ENCODE measurements around the gene CACNB2.

The CACNB2 gene

GRCh38 chr10:18527687-18528086 is 387.5 kb downstream of the CACNB2 start:
- TF ChIP-seq GATA2 (IDR thresholded peaks at IDR 0.05; ENCODE audit: low read depth, low read length) (no peak), GATA3 (IDR thresholded peaks at IDR 0.05; ENCODE audit: low read depth, low read length) (no peak)

GRCh38 chr10:18528292-18528691 is 388.1 kb downstream of the CACNB2 start:
- TF ChIP-seq GATA3 (IDR thresholded peaks at IDR 0.05; ENCODE audit: low read depth, low read length) = no peak
- no peak for TF ChIP-seq GATA2 (IDR thresholded peaks at IDR 0.05; ENCODE audit: low read depth, low read length)

- TF ChIP-seq GATA2 (IDR thresholded peaks at IDR 0.05; ENCODE audit: low read depth, low read length) (no peak), GATA3 (IDR thresholded peaks at IDR 0.05; ENCODE audit: low read depth, low read length) (no peak)
Measured at GRCh38 chr10:18532881-18533535, 392.8 kb downstream of the CACNB2 start.

- no peak for TF ChIP-seq GATA2 (IDR thresholded peaks at IDR 0.05; ENCODE audit: low read depth, low read length)
- TF ChIP-seq GATA3 (IDR thresholded peaks at IDR 0.05; ENCODE audit: low read depth, low read length) = no peak
Measured at GRCh38 chr10:18533896-18534295, 393.7 kb downstream of the CACNB2 start.

- TF ChIP-seq GATA2 (IDR thresholded peaks at IDR 0.05; ENCODE audit: low read depth, low read length) (no peak), GATA3 (IDR thresholded peaks at IDR 0.05; ENCODE audit: low read depth, low read length) (no peak)
Measured at GRCh38 chr10:18539335-18539734, 399.1 kb downstream of the CACNB2 start.

- no peak for TF ChIP-seq GATA3 (IDR thresholded peaks at IDR 0.05; ENCODE audit: low read depth, low read length)
- TF ChIP-seq GATA2 (IDR thresholded peaks at IDR 0.05; ENCODE audit: low read depth, low read length) = no peak
Measured at GRCh38 chr10:18540195-18540594, 400.0 kb downstream of the CACNB2 start.

- TF ChIP-seq GATA3 (IDR thresholded peaks at IDR 0.05; ENCODE audit: low read depth, low read length) (no peak), GATA2 (IDR thresholded peaks at IDR 0.05; ENCODE audit: low read depth, low read length) (no peak)
Measured at GRCh38 chr10:18542832-18543231, 402.6 kb downstream of the CACNB2 start.

GRCh38 chr10:18545621-18546305 is 405.5 kb downstream of the CACNB2 start:
- TF ChIP-seq GATA2 (IDR thresholded peaks at IDR 0.05; ENCODE audit: low read depth, low read length) (no peak), GATA3 (IDR thresholded peaks at IDR 0.05; ENCODE audit: low read depth, low read length) (no peak)

GRCh38 chr10:18549105-18549504 is 408.9 kb downstream of the CACNB2 start:
- TF ChIP-seq GATA3 (IDR thresholded peaks at IDR 0.05; ENCODE audit: low read depth, low read length) (no peak), GATA2 (IDR thresholded peaks at IDR 0.05; ENCODE audit: low read depth, low read length) (no peak)

GRCh38 chr10:18551473-18551872 is 411.2 kb downstream of the CACNB2 start:
- no peak for TF ChIP-seq GATA2 (IDR thresholded peaks at IDR 0.05; ENCODE audit: low read depth, low read length)
- TF ChIP-seq GATA3 (IDR thresholded peaks at IDR 0.05; ENCODE audit: low read depth, low read length) = no peak

- TF ChIP-seq GATA2 (IDR thresholded peaks at IDR 0.05; ENCODE audit: low read depth, low read length) (no peak), GATA3 (IDR thresholded peaks at IDR 0.05; ENCODE audit: low read depth, low read length) (no peak)
Measured at GRCh38 chr10:18554479-18554878, 414.3 kb downstream of the CACNB2 start.

- TF ChIP-seq GATA3 (IDR thresholded peaks at IDR 0.05; ENCODE audit: low read depth, low read length) = no peak
- no peak for TF ChIP-seq GATA2 (IDR thresholded peaks at IDR 0.05; ENCODE audit: low read depth, low read length)
Measured at GRCh38 chr10:18556522-18557147, 416.4 kb downstream of the CACNB2 start.

- TF ChIP-seq GATA2 (IDR thresholded peaks at IDR 0.05; ENCODE audit: low read depth, low read length) (no peak), GATA3 (IDR thresholded peaks at IDR 0.05; ENCODE audit: low read depth, low read length) (no peak)
Measured at GRCh38 chr10:18557960-18558359, 417.7 kb downstream of the CACNB2 start.

GRCh38 chr10:18561861-18562551 is 421.8 kb downstream of the CACNB2 start:
- no peak for TF ChIP-seq GATA2 (IDR thresholded peaks at IDR 0.05; ENCODE audit: low read depth, low read length)

Measured in SH-SY5Y (cell line).